HG03045 (cell line): Measurements from ENCODE around the gene MT1A.
"Not testable (repeated sequence)": the region's sequence is repeated elsewhere in the genome, so short reads cannot be mapped to it uniquely, and the experiment has no call there.

Experiments used
- ATAC-seq: cut with Tn5 transposase; IDR thresholded peaks from one replicate; pipeline ENCODE4 v1.9.1; 2021; ENCODE audit warnings: mild to moderate bottlenecking, moderate library complexity; ENCODE audit not compliant: unreplicated experiment

The MT1A gene

GRCh38 chr16:56652600-56652999 is 14.1 kb downstream of the MT1A start:
- no peak for ATAC-seq

GRCh38 chr16:56653218-56653617 is 14.8 kb downstream of the MT1A start:
- ATAC-seq: no peak

GRCh38 chr16:56657555-56658326 is 19.3 kb downstream of the MT1A start, which contains the start of gene MT1F:
Gene MT1F, plus strand, starts transcription at chr16:56657959. Its CDS starts 100 bp downstream, at chr16:56658059.
- ATAC-seq: no peak

GRCh38 chr16:56658327-56658875 is 19.9 kb downstream of the MT1A start:
- no peak for ATAC-seq

GRCh38 chr16:56662357-56663354 is 24.2 kb downstream of the MT1A start:
- no peak for ATAC-seq

GRCh38 chr16:56664506-56664905 is 26.0 kb downstream of the MT1A start:
- ATAC-seq: no peak

- ATAC-seq: not testable (repeated sequence)
Measured at GRCh38 chr16:56665286-56666261, 27.1 kb downstream of the MT1A start.

- no peak for ATAC-seq
Measured at GRCh38 chr16:56667581-56668571, 29.4 kb downstream of the MT1A start, which contains the start of gene MT1G. Gene MT1G, minus strand, starts transcription at chr16:56668065. Its CDS starts 72 bp downstream, at chr16:56667993.

- no peak for ATAC-seq
Measured at GRCh38 chr16:56669005-56669839, 30.8 kb downstream of the MT1A start, which contains the start of gene MT1H. Gene MT1H, plus strand, starts transcription at chr16:56669814. Its CDS starts 71 bp downstream, at chr16:56669885.

- no peak for ATAC-seq
Measured at GRCh38 chr16:56669840-56670619, 31.6 kb downstream of the MT1A start.

- no peak for ATAC-seq
Measured at GRCh38 chr16:56670620-56670934, 32.1 kb downstream of the MT1A start.

GRCh38 chr16:56671691-56672090 is 33.2 kb downstream of the MT1A start:
- not testable (repeated sequence) for ATAC-seq

- not testable (repeated sequence) for ATAC-seq
Measured at GRCh38 chr16:56672171-56672570, 33.7 kb downstream of the MT1A start.

- no peak for ATAC-seq
Measured at GRCh38 chr16:56672761-56673536, 34.5 kb downstream of the MT1A start.

- ATAC-seq: no peak
Measured at GRCh38 chr16:56673921-56674320, 35.5 kb downstream of the MT1A start.

- not testable (repeated sequence) for ATAC-seq
Measured at GRCh38 chr16:56674570-56674969, 36.1 kb downstream of the MT1A start.
